ENCODE data around the gene HSPA12B.

HSPA12B gene

GRCh38 chr20:3777381-3777715 lies 44.9 kb downstream of the HSPA12B start:
- Histone ChIP-seq H3K36me3 (ENCODE audit: control insufficient read depth, insufficient read depth, low read length, severe bottlenecking) (no peaks in the 10 kb centered on the region), H3K4me3 (ENCODE audit: low read length) (peak overlapping the region; percentile 78), H3K4me1 (ENCODE audit: control insufficient read depth, insufficient read depth, low read length) (peaks cover 11% of the 10 kb centered on the region), H3K27me3 (replicated peaks; ENCODE audit: control insufficient read depth, insufficient read depth, low read length) (no peaks in the 10 kb centered on the region), H3K9me3 (ENCODE audit: control insufficient read depth, low read length) (peaks cover 4% of the 10 kb centered on the region), H3K9ac (ENCODE audit: low read length) (peak overlapping the region; percentile 78)
- DNase-seq (ENCODE audit: low read depth), result no peak

DNA sequence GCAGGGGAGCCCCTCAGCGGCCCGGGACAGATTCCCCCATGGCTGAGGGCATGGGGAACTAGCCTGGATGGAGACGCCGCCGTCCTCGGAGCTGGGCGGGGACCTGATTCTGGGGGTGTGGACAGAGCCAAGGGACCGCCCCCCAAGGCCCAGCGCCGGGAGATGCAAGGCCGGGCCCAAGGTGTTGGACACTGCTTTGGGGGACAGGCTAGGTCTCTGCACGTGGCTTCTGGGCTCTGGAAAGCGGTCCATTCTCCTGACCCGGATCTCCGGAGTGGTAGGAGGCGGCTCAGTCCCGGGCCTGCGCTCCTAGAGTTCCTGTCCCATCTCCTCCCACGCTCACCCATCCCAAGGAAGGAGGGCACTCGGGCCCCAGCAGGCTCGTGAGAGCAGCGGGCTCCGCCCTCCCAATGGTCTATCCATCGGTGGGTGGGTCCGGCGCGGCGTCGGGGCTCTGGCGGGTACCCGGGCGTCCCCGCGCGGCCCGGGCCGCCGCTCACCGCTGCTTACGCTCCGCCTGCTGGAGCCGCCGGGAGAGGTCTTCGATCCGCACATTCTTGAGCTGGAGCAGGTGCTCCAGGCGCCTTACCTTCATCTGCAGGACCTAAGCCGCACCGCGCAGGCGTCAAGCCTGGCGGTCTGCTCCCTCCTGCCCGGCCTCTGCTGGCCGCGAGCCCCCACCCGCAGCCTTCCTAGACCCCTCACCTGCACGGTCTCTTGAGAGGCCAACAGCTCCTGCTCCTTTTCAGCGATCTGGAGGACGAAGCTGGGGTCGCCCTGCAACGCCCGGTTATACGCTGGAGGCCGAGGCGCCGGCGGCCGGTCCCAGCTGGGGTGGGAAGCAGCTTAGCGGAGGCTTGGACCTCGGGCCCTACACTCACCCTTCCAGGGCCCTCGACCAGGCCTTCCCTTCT lies 45.5 kb downstream of the HSPA12B start:
- H3K27me3 ChIP-seq (replicated peaks; ENCODE audit: control insufficient read depth, insufficient read depth, low read length), result no peaks in the 10 kb centered on the region
- H3K4me3 ChIP-seq (ENCODE audit: low read length), result peak overlapping the region; percentile 78
- peaks cover 4% of the 10 kb centered on the region for H3K9me3 ChIP-seq (ENCODE audit: control insufficient read depth, low read length)
- H3K9ac ChIP-seq (ENCODE audit: low read length), result peak overlapping the region; percentile 78
- H3K4me1 ChIP-seq (ENCODE audit: control insufficient read depth, insufficient read depth, low read length), result peaks cover 11% of the 10 kb centered on the region
- no peaks in the 10 kb centered on the region for H3K36me3 ChIP-seq (ENCODE audit: control insufficient read depth, insufficient read depth, low read length, severe bottlenecking)
- peak; percentile 69 for DNase-seq (ENCODE audit: low read depth)

DNA sequence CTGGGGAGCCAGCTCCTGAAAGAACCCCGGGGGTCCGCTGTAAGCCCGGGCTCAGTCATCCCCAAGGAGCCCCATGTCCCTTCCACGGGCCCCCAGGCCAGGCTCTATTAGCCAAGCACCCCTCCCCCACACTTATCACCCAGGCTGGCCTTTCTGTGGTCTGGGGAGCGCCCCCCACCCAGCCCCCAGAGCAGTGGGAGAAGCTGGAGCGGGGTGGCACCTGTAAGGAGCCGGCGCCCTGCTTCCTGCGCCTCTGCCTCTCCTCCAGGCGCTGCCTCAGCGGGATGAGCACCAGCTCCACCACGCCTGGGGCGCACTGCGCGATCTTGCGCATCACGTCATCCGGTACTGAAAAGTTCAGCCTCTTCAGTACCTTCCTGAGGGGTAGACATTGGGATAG lies 46.5 kb downstream of the HSPA12B start:
- no peak overlapping the region for H3K4me3 ChIP-seq (ENCODE audit: low read length)
- H3K36me3 ChIP-seq (ENCODE audit: control insufficient read depth, insufficient read depth, low read length, severe bottlenecking), result no peaks in the 10 kb centered on the region
- no peaks in the 10 kb centered on the region for H3K27me3 ChIP-seq (replicated peaks; ENCODE audit: control insufficient read depth, insufficient read depth, low read length)
- H3K4me1 ChIP-seq (ENCODE audit: control insufficient read depth, insufficient read depth, low read length), result peaks cover 18% of the 10 kb centered on the region
- H3K9me3 ChIP-seq (ENCODE audit: control insufficient read depth, low read length), result peaks cover 4% of the 10 kb centered on the region
- no peak overlapping the region for H3K9ac ChIP-seq (ENCODE audit: low read length)
- DNase-seq (ENCODE audit: low read depth), result no peak

GRCh38 chr20:3781153-3781910 lies 48.8 kb downstream of the HSPA12B start, which contains the start of gene SPEF1:
TSS of gene SPEF1 (minus strand) at chr20:3781448. CDS start at chr20:3781287, 161 bp downstream.
- H3K27me3 ChIP-seq (replicated peaks; ENCODE audit: control insufficient read depth, insufficient read depth, low read length), result no peaks in the 10 kb centered on the region
- H3K9me3 ChIP-seq (ENCODE audit: control insufficient read depth, low read length), result no peaks in the 10 kb centered on the region
- peak within 1 kb of the TSS; percentile 36 for H3K9ac ChIP-seq (ENCODE audit: low read length)
- peak within 1 kb of the TSS; percentile 78 for H3K4me3 ChIP-seq (ENCODE audit: low read length)
- H3K36me3 ChIP-seq (ENCODE audit: control insufficient read depth, insufficient read depth, low read length, severe bottlenecking), result no peaks in the 10 kb centered on the region
- DNase-seq (ENCODE audit: low read depth), result peak; percentile 97
- H3K4me1 ChIP-seq (ENCODE audit: control insufficient read depth, insufficient read depth, low read length), result peaks cover 34% of the 10 kb centered on the region

GRCh38 chr20:3782597-3782996 lies 50.1 kb downstream of the HSPA12B start:
- no peaks in the 10 kb centered on the region for H3K36me3 ChIP-seq (ENCODE audit: control insufficient read depth, insufficient read depth, low read length, severe bottlenecking)
- no peaks in the 10 kb centered on the region for H3K9me3 ChIP-seq (ENCODE audit: control insufficient read depth, low read length)
- H3K27me3 ChIP-seq (replicated peaks; ENCODE audit: control insufficient read depth, insufficient read depth, low read length), result no peaks in the 10 kb centered on the region

GRCh38 chr20:3783068-3783489 lies 50.6 kb downstream of the HSPA12B start:
- Histone ChIP-seq H3K9ac (ENCODE audit: low read length) (peak overlapping the region; percentile 43), H3K27me3 (replicated peaks; ENCODE audit: control insufficient read depth, insufficient read depth, low read length) (no peaks in the 10 kb centered on the region), H3K9me3 (ENCODE audit: control insufficient read depth, low read length) (no peaks in the 10 kb centered on the region), H3K4me1 (ENCODE audit: control insufficient read depth, insufficient read depth, low read length) (peaks cover 34% of the 10 kb centered on the region), H3K4me3 (ENCODE audit: low read length) (no peak overlapping the region), H3K36me3 (ENCODE audit: control insufficient read depth, insufficient read depth, low read length, severe bottlenecking) (no peaks in the 10 kb centered on the region)
- DNase-seq (ENCODE audit: low read depth), result no peak

More at GRCh38 chr20:3782597-3782996, 50.1 kb downstream of the HSPA12B start:
- DNase-seq (ENCODE audit: low read depth), result no peak
- no peak overlapping the region for H3K9ac ChIP-seq (ENCODE audit: low read length)
- H3K4me3 ChIP-seq (ENCODE audit: low read length), result no peak overlapping the region
- peaks cover 36% of the 10 kb centered on the region for H3K4me1 ChIP-seq (ENCODE audit: control insufficient read depth, insufficient read depth, low read length)

DNA sequence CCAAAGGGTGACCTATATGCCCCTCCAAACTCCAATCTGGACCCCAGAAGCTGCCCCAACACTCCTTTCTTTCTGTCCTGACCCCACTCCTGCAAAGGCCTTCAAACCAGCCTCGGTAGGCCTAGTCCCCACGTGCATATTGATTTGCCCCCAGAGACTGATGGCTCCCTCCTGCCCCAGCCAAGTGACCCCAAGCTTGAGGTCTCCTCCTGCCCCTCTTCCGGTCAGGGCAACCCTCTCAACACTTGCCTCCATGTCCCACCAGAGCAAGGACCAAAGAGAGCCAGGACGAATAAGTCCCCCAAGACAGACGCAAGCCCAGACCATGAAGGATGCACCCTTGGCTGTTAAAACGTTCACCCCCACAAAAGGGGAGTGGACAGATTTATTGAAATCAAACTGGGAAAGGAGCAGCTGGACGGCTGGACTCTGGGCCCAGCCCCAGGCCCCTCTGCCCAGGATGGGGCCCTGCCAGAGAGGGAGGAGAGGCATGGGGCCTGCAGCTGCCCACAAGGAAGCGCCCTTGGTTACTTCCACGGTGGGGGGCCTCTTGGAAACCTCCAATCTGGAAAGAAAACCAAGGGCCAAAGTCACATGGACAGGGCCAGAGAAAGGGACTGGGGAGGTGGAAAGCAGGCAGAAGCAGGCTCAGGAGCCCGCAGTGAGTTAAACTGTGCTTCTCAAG lies 51.2 kb downstream of the HSPA12B start:
- Histone ChIP-seq H3K9me3 (ENCODE audit: control insufficient read depth, low read length) (no peaks in the 10 kb centered on the region), H3K9ac (ENCODE audit: low read length) (peak overlapping the region; percentile 43), H3K4me3 (ENCODE audit: low read length) (no peak overlapping the region), H3K36me3 (ENCODE audit: control insufficient read depth, insufficient read depth, low read length, severe bottlenecking) (no peaks in the 10 kb centered on the region), H3K27me3 (replicated peaks; ENCODE audit: control insufficient read depth, insufficient read depth, low read length) (no peaks in the 10 kb centered on the region), H3K4me1 (ENCODE audit: control insufficient read depth, insufficient read depth, low read length) (peaks cover 34% of the 10 kb centered on the region)
- DNase-seq (ENCODE audit: low read depth), result no peak

- Histone ChIP-seq H3K9ac (ENCODE audit: low read length) (peak overlapping the region; percentile 91), H3K9me3 (ENCODE audit: control insufficient read depth, low read length) (no peaks in the 10 kb centered on the region), H3K36me3 (ENCODE audit: control insufficient read depth, insufficient read depth, low read length, severe bottlenecking) (no peaks in the 10 kb centered on the region), H3K4me1 (ENCODE audit: control insufficient read depth, insufficient read depth, low read length) (peaks cover 34% of the 10 kb centered on the region), H3K27me3 (replicated peaks; ENCODE audit: control insufficient read depth, insufficient read depth, low read length) (no peaks in the 10 kb centered on the region), H3K4me3 (ENCODE audit: low read length) (peak overlapping the region; percentile 88)
- no peak for DNase-seq (ENCODE audit: low read depth)
Measured at GRCh38 chr20:3784216-3784853, 51.9 kb downstream of the HSPA12B start.

DNA sequence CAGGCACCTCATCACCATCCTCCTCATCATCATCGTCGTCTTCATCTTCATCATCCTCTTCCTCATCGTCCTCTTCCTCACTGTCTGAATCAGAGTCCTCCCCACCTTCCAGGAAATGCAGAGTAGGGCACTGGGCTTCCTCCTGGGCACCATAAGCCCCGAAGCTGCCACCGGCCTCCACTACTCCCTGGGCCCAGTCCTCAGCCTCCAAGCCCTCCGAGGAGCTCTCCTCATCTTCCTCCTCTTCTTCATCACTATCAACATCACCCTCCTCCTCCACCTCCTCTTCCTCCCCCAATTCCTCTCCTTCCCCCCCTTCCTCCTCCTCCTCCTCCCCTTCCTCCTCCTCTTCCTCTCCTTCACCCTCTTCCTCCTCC lies 52.4 kb downstream of the HSPA12B start:
- H3K36me3 ChIP-seq (ENCODE audit: control insufficient read depth, insufficient read depth, low read length, severe bottlenecking), result no peaks in the 10 kb centered on the region
- peak overlapping the region; percentile 91 for H3K9ac ChIP-seq (ENCODE audit: low read length)
- peak overlapping the region; percentile 88 for H3K4me3 ChIP-seq (ENCODE audit: low read length)
- H3K4me1 ChIP-seq (ENCODE audit: control insufficient read depth, insufficient read depth, low read length), result peaks cover 34% of the 10 kb centered on the region
- no peak for DNase-seq (ENCODE audit: low read depth)
- no peaks in the 10 kb centered on the region for H3K27me3 ChIP-seq (replicated peaks; ENCODE audit: control insufficient read depth, insufficient read depth, low read length)
- no peaks in the 10 kb centered on the region for H3K9me3 ChIP-seq (ENCODE audit: control insufficient read depth, low read length)

DNA sequence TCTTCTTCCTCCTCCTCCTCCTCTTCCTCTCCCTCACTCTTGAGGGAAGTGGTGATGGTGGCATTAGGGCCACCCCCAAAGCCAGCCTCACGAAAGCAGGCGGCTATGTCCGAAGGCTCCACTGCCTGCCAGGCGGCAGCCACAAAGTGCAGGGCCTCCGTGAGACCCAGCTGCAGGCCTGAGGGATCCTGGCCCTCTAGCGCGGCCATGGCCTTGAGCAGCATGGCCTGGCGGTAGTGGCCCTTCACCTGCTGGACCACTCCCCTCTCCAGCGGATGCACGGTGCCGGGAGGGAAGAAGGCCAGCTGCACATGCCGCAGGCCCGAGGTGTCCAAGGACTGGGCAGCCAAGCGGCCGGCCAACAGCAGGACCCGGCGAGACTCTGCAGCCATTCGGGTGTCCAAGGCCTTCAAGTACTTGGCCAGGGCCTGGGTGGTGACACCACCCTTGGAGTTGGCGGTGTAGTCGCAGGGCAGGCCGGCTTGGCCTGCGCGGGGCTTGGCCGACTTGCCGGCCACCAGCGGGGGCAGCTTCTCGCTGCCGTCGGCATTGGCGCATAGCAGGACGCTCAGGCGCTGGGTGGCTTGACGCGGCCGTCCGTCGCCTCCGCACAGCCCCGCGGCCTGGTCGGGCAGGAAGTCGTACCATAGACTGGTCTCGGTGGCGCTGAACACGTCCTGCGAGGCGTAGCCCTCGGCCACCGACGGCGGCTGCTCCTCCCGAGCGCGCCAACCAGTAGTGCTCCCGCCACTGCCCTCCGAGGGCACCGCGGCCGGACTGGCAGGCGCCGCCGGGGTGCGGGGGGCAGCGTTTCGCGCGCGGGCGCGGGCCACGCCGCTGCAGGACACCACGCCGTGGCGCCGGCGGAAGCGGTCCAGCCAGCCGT lies 53.0 kb downstream of the HSPA12B start:
- H3K4me3 ChIP-seq (ENCODE audit: low read length), result peak overlapping the region; percentile 88

More for the DNA sequence above, 53.0 kb downstream of the HSPA12B start:
- peak overlapping the region; percentile 91 for H3K9ac ChIP-seq (ENCODE audit: low read length)
- DNase-seq (ENCODE audit: low read depth), result peak; percentile 18
- H3K36me3 ChIP-seq (ENCODE audit: control insufficient read depth, insufficient read depth, low read length, severe bottlenecking), result no peaks in the 10 kb centered on the region
- no peaks in the 10 kb centered on the region for H3K9me3 ChIP-seq (ENCODE audit: control insufficient read depth, low read length)
- no peaks in the 10 kb centered on the region for H3K27me3 ChIP-seq (replicated peaks; ENCODE audit: control insufficient read depth, insufficient read depth, low read length)
- H3K4me1 ChIP-seq (ENCODE audit: control insufficient read depth, insufficient read depth, low read length), result peaks cover 34% of the 10 kb centered on the region

Data from adipocyte (in vitro differentiated cells).